Measurements from ENCODE around the gene FRMD4A.

Gene FRMD4A

GRCh38 chr10:14330388-14331061 lies at the start of gene FRMD4A:
Gene FRMD4A, minus strand, starts transcription at chr10:14330924.
- DNase-seq (ENCODE audit: low spot score) = no peak

- no peak for DNase-seq (ENCODE audit: low spot score)
Measured at GRCh38 chr10:14379556-14380280, 49.0 kb upstream of the FRMD4A start.

DNA sequence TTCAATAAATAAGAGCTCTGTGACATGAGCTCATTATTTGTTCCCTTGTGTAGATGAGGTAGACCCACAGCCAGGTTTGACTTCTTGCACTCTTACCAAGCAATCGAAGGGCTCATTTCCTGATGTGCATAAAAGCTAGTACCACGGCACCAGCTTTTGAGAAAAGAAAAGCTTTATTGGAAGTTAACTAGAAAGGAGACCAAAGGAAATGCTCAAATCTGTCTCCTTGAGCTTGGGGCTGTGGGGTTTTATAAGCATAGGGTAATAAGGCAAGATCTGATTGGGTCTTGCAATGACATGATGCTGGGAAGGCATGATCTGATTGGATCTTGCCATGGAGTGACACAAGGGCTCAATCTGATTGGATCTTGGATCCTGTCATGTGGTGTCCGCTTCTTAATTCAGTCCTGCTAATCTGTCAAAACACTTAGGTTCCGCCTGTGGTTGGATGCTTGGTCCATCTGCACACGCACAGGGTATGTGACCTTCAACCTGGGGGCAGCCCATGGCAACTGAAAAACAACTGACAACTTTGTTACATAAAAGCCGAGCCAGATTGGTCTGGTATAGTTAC lies 47.8 kb upstream of the FRMD4A start:
- no peak for DNase-seq (ENCODE audit: low spot score)

DNA sequence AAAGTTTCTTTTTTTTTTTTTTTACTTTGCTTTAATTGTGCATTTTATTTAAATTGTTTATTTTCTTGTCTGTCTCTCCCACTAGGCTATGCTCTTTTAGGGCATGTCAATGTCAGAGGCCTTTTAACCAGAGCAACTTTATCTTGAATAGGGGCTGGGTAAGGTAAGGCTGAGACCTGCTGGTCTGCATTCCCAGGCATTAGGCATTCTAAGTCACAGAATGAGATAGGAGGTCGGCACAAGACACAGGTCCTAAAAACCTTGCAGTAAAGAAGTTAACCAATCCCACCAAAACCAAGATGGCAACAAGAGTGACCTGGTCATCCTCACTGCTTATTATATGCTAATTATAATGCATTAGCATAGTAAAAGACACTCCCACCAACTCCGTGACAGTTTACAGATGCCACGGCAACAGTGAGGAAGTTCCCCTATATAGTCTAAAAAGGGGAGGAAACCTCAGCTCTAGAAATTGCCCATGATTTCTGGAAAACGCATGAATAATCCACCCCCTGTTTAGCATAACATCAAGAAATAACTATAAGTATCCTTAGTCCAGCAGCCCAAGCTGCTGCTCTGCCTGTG lies 47.0 kb upstream of the FRMD4A start:
- DNase-seq (ENCODE audit: low spot score) = no peak

- DNase-seq (ENCODE audit: low spot score) = no peak
Measured at GRCh38 chr10:14374745-14375445, 44.2 kb upstream of the FRMD4A start.

DNA sequence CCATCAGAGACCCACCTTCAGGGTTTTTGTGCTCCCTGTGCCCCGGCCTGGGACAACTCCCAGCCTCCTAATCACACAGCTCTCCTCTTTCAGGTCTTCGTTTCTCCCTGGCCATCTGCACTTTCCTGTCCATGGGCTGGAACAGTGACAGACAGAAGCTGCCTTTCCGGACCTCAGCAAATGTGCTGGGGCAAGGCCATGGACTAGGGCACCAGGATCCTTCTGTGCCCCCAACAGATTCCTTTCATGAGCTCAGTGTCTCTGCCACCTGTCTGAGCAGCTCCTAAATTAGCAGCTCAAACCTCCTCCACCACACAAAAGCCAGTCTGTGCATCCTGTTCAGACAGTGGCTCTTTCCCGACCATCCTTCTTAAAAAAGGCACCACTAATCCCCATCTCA lies 41.9 kb upstream of the FRMD4A start:
- DNase-seq (ENCODE audit: low spot score) = no peak

DNA sequence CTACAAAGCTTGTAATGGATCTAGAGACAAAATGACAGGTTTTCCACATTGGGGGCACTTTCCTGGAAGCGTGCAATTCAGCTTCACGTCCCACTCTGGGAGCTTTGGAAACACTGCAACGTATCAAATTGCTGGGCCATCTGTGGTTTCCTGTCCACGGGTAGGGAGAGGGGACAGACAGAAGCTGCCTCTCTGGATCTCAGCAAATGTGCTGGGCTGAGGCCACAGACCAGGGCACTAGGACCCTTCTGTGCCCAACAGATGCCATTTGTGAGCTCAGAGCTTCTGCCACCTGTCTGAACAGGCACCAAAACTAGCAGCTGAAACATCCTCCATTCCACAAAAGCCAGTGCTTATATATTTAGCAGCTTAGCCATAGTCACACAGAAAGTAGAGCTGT lies 40.9 kb upstream of the FRMD4A start:
- DNase-seq (ENCODE audit: low spot score) = no peak

- no peak for DNase-seq (ENCODE audit: low spot score)
Measured at GRCh38 chr10:14370894-14371293, 40.2 kb upstream of the FRMD4A start.

DNA sequence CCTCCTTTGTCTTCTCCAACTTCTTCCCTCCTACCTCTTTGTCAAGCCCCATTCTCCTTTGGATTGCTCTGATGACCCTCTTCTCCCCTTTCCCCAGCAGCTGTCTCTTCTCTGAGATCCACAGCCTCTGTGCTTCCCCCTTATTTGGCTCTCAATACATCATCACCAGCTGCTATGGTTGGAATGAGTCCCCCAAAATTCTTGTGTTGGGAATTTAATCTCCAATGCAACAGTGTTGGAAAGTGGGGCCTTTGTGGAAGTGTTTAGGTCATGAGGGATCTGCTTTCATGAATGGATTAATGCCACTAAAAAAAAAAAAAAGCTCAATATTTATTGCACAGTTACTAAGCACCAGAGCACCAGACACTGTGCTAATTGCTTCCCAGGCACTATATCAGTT lies 39.2 kb upstream of the FRMD4A start:
- DNase-seq (ENCODE audit: low spot score) = no peak

DNA sequence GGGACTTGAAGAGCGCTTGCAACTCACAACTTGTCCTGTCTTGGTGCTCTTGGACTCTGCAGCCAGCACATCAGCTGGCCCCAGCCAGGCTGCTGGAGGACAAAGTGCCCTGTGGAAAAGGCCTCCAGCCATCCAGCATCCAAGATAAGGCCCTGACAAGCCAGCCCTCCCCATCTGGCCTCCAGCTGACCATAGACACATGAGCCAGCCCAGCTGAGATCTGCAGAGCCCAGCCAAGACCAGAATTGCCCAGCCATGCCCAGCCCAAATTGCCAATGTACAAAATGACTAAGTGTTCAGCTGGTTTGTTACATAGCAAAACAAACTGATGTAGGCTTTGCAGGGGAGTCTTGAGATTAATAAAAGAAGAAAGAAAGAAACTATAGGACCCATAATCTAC lies 36.0 kb upstream of the FRMD4A start:
- DNase-seq (ENCODE audit: low spot score) = no peak

DNA sequence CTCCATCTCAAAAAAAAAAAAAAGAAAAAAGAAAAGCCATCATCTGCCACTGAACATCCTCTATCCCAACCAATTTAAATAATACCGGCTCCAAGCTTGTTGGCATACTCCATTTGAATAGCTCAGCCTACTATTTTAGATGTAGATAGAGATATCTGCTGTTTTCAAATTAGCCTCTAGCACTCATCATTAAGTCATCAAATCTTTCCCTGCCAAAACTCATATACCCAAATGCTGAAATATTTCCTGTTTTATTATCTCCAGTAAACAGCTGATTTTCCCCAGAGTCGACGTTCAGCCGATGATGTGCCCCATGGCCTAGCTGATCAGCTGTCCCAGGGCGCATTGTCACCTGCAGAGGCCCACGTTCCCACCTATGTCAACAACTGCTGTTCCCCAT lies 34.5 kb upstream of the FRMD4A start:
- DNase-seq (ENCODE audit: low spot score) = no peak

DNA sequence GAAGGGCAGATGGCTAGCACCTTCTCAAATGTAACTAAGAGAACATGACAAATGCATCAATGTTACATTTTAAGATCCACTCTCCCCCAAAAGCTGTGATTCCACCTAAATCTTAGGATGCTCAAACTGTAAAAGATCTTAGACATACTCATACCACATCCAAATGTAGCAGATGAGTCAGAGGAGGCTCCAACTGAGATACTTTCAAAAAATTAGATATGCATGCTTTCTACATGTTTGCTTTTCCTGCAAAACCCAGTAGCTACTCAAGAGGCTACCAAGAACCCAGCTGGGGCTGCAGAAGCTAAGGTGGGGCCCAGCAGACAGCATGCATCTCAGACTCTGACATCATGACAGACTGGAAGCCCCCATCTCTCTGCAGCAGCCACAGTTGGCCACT lies 31.4 kb upstream of the FRMD4A start:
- no peak for DNase-seq (ENCODE audit: low spot score)

DNA sequence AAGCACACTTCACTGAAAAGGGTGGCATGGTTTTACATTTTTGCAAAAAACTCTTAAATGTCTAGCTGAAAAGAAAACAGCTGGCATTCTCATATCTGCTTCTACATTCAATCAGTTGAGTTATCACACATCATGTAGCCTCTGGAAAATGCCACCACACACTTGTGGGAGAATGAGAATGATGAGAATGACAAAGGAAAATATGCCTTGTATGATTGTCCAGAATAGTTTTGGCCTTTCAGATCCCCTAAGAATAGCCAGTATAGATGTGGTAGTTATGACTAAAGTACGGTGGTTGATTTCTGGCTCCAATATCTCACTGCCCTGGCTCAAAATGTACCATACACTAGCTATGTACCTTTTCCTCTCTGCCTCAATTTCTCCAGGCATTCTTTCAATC lies 30.2 kb upstream of the FRMD4A start:
- DNase-seq (ENCODE audit: low spot score) = no peak

DNA sequence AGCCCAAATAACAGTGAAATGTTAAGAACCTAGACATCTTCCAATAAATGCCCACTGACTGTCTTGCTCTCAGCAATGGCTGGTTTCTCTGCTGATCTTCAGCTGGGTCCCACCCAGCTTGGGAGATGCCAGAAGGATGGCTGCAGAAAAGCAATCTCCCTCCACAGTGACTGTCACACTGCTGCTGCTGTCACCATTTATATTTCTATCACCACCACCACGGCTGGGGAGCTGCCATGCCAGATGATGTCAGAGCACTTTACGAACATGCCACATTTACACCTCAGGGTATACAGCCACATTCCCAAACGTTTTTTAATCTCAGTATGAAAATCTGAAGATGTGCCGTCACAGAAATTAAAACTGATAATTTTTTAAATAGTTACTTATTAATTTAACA lies 29.8 kb upstream of the FRMD4A start:
- DNase-seq (ENCODE audit: low spot score) = no peak

GRCh38 chr10:14358886-14359573 lies 28.3 kb upstream of the FRMD4A start:
- no peak for DNase-seq (ENCODE audit: low spot score)

DNA sequence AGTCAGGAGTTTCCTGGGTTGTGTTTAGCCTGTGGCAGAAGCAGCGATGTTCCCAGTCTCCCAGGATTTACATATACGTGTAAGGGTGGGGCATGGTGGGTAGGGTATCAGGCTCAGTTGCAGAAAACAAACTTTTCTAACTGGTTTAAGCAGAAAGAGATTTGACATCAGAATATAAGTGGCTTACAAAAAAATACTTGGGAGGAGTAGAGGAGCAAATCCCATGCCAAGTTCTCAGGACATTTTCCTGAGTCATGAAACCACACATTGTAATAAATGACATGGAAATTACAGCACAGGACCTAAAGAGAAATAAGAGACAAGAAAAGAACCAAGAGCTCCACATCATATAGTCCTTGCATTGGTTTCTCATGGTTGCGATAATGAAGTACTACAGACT lies 26.2 kb upstream of the FRMD4A start:
- DNase-seq (ENCODE audit: low spot score) = no peak

DNA sequence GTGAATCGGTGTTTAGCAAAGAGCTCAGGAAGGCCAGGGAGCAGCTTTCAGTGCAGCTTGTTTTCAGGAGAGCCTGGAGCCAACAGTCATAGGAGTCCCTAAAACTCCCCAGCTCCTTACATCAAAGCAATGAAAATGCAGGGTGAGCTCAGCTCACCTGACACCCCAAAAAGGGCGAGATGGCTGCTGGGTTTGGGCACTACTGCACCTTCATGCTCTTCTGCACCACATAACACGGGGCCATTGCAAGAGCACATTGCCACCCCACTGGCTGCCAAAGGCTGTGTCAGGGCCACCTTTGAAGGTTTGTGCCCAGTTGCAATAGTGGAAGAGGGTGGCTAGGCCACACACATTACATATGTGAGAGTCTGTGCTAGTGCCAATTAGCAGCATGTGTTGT lies 25.0 kb upstream of the FRMD4A start:
- no peak for DNase-seq (ENCODE audit: low spot score)

GRCh38 chr10:14353291-14353913 lies 22.7 kb upstream of the FRMD4A start:
- DNase-seq (ENCODE audit: low spot score) = no peak

DNA sequence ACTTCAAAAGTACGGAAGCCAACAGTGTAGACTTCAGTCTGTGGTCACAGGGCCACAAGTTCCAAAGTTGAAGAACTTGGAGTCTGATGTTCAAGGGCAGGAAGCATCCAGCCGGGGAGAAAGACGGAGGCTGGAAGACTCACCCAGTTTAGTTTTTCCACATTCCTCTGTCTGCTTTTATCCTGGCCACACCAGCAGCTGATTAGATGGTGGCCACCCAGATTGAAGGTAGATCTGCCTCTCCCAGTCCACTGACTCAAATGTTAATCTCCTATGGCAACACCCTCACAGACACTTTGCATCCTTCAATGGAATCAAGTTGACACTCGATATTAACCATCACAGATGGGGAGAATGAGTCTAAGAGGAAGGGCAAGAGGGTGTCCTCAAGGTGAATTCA lies 19.3 kb upstream of the FRMD4A start:
- no peak for DNase-seq (ENCODE audit: low spot score)

GRCh38 chr10:14349081-14349480 lies 18.4 kb upstream of the FRMD4A start:
- DNase-seq (ENCODE audit: low spot score) = no peak

DNA sequence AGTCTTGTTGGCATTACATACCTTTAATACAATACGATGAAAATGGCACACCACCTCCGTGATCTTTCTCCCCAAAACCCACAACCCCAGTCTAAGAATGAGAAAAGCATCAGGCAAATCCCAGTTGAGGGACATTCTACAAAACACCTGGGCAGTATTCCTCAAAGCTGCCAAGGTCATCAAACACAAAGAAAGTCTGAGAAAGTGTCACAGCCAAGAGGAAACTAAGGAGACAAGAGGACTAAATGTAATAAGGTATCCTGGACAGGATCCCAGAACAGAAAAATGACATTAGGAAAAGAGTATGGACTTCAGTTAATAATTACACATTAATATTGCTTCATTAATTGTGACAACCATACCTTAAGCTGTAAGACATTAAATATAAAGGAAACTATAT lies 14.5 kb upstream of the FRMD4A start:
- no peak for DNase-seq (ENCODE audit: low spot score)
